ENCODE data around the gene TMEM72.

TMEM72 gene

GRCh38 chr10:44955413-44956070 is 44.4 kb downstream of the TMEM72 start:
- no peak for DNase-seq (ENCODE audit: low spot score)

GRCh38 chr10:44956226-44956625 is 45.1 kb downstream of the TMEM72 start:
- no peak for DNase-seq (ENCODE audit: low spot score)

GRCh38 chr10:44956717-44957706 is 45.9 kb downstream of the TMEM72 start:
- no peak for DNase-seq (ENCODE audit: low spot score)

GRCh38 chr10:44958196-44958897 is 47.2 kb downstream of the TMEM72 start:
- DNase-seq (ENCODE audit: low spot score) = peak; percentile 88

GRCh38 chr10:44958898-44959246 is 47.7 kb downstream of the TMEM72 start:
- DNase-seq (ENCODE audit: low spot score) = no peak

GRCh38 chr10:44959247-44960087 is 48.3 kb downstream of the TMEM72 start, which contains the start of gene RASSF4:
RASSF4 (plus strand) TSS chr10:44959802; CDS start chr10:44970203, 10,401 bp downstream.
- peak; percentile 92 for DNase-seq (ENCODE audit: low spot score)

GRCh38 chr10:44960088-44960460 is 48.9 kb downstream of the TMEM72 start:
- DNase-seq (ENCODE audit: low spot score) = peak; percentile 7

- DNase-seq (ENCODE audit: low spot score) = no peak
Observed at GRCh38 chr10:44960482-44961229, 49.5 kb downstream of the TMEM72 start.

- no peak for DNase-seq (ENCODE audit: low spot score)
Observed at GRCh38 chr10:44961230-44961571, 50.1 kb downstream of the TMEM72 start.

GRCh38 chr10:44961931-44962750 is 51.0 kb downstream of the TMEM72 start:
- no peak for DNase-seq (ENCODE audit: low spot score)

GRCh38 chr10:44962870-44963738 is 52.0 kb downstream of the TMEM72 start:
- no peak for DNase-seq (ENCODE audit: low spot score)

- DNase-seq (ENCODE audit: low spot score) = no peak
Observed at GRCh38 chr10:44963772-44964633, 52.9 kb downstream of the TMEM72 start.

- DNase-seq (ENCODE audit: low spot score) = no peak
Observed at GRCh38 chr10:44965104-44965503, 54.0 kb downstream of the TMEM72 start.

GRCh38 chr10:44965651-44966097 is 54.5 kb downstream of the TMEM72 start:
- no peak for DNase-seq (ENCODE audit: low spot score)

GRCh38 chr10:44966129-44966815 is 55.1 kb downstream of the TMEM72 start:
- DNase-seq (ENCODE audit: low spot score) = no peak

- peak; percentile 23 for DNase-seq (ENCODE audit: low spot score)
Observed at GRCh38 chr10:44966816-44967509, 55.8 kb downstream of the TMEM72 start.

GRCh38 chr10:44967616-44968015 is 56.5 kb downstream of the TMEM72 start:
- DNase-seq (ENCODE audit: low spot score) = no peak
